ENCODE results near the gene SMIM24. TPM values are rescaled to one million over a fixed set of nuclear protein-coding genes. Genes with fewer than 3 reads are reported as not detected.

SMIM24 gene
- total and polyA plus RNA-seq, 9 of the 15 experiments (the other 6 are each of a cell fraction or from before 2014, with no cell fraction given): 0.45 to 12.3 (median 1.4) TPM; not detected in 1

DNA sequence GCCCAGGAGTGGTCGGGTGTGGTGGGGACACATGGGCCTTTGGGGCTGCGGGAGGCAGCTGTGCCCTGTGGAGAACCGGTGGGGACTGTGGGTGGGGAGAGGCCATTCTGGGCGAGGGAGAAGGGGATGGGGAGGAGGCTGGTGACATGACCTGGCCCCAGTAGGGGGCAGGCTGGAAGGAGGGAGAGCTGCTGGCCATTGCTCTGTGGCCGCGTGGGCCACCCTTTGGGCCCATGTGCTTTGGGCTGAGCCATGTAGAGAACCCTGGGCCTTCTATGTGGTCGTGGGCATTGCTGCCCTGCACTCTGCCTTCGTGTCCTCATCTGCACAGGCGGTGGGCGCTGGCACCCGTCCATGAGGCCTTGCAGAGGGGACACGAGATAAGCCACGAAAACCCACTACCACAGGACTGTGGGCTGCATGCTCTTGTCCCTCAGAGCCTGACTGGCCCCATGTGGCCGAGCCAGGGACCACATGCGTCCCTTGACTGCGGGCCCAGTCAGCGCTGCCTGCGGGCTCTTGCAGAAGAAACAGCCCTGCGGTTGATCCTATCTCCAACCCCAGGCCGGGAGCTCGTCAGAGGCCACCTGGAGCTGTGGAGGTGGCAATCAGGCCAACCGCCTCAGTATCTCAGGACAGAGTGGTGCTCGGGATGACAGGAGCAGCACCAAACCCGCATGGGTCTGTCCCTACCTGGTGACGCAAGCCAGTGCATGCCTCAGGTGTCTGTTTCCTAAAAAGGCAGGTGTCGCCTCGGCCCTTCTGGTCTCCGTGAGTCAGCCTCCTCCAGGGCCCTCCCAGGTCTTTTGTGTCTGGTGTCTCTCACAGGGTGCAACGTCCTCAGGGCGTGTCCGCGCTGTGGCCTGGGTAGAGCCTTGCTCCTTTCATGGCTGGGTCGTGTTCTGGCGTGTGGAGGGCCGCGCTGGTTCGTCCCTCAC is 40.1 kb upstream of the SMIM24 start (continued):
- TF ChIP-seq, protein P1, sequence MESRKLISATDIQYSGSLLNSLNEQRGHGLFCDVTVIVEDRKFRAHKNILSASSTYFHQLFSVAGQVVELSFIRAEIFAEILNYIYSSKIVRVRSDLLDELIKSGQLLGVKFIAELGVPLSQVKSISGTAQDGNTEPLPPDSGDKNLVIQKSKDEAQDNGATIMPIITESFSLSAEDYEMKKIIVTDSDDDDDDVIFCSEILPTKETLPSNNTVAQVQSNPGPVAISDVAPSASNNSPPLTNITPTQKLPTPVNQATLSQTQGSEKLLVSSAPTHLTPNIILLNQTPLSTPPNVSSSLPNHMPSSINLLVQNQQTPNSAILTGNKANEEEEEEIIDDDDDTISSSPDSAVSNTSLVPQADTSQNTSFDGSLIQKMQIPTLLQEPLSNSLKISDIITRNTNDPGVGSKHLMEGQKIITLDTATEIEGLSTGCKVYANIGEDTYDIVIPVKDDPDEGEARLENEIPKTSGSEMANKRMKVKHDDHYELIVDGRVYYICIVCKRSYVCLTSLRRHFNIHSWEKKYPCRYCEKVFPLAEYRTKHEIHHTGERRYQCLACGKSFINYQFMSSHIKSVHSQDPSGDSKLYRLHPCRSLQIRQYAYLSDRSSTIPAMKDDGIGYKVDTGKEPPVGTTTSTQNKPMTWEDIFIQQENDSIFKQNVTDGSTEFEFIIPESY (CRISPR knock-in tag; IDR thresholded peaks at IDR 0.05): peak; percentile 93
- TF ChIP-seq EGR1 (conservative IDR thresholded peaks at IDR 0.05) (no peak), RBM34 (IDR thresholded peaks at IDR 0.05; ENCODE audit: borderline replicate concordance, insufficient read depth, low read length) (no peak), FOXM1 (IDR thresholded peaks at IDR 0.05; ENCODE audit: low read depth) (no peak), FOXM1 (CRISPR knock-in tag; IDR thresholded peaks at IDR 0.05; ENCODE audit: low read depth) (peak; percentile 81; the same call in 1 of the 2 replicates), FOSL1 (tag; conservative IDR thresholded peaks at IDR 0.05) (peak; percentile 80), ZNF232 (CRISPR knock-in tag; IDR thresholded peaks at IDR 0.05) (peak; percentile 96), ZNF239 (CRISPR knock-in tag; IDR thresholded peaks at IDR 0.05) (no peak), BRD9 (IDR thresholded peaks at IDR 0.05; ENCODE audit: low read depth, partially characterized antibody) (peak; percentile 74), STAT5A (IDR thresholded peaks at IDR 0.05; ENCODE audit: borderline replicate concordance, low read length) (peak; percentile 65; the same call in 1 of the 2 replicates), SIN3B (IDR thresholded peaks at IDR 0.05; ENCODE audit: low read depth) (no peak), GABPB1 (CRISPR knock-in tag; IDR thresholded peaks at IDR 0.05) (peak; percentile 82), EP400 (IDR thresholded peaks at IDR 0.05) (peak; percentile 97), MED1 (CRISPR knock-in tag; IDR thresholded peaks at IDR 0.05; ENCODE audit: borderline replicate concordance) (0 out of 2 replicates have a peak, but pooled peaks have one; percentile 45), CHD4 (IDR thresholded peaks at IDR 0.05; ENCODE audit: insufficient read depth, insufficient replicate concordance, low read depth, low read length, poor library complexity, severe bottlenecking) (peak; percentile 24), ILF3 (IDR thresholded peaks at IDR 0.05; ENCODE audit: borderline replicate concordance) (no peak), HMGN3 (IDR thresholded peaks at IDR 0.05; ENCODE audit: borderline replicate concordance, extremely low read depth, insufficient read length, low read depth, low read length) (peak; percentile 64), ZNF124 (CRISPR knock-in tag; IDR thresholded peaks at IDR 0.05) (no peak)
- TF ChIP-seq, protein P2, sequence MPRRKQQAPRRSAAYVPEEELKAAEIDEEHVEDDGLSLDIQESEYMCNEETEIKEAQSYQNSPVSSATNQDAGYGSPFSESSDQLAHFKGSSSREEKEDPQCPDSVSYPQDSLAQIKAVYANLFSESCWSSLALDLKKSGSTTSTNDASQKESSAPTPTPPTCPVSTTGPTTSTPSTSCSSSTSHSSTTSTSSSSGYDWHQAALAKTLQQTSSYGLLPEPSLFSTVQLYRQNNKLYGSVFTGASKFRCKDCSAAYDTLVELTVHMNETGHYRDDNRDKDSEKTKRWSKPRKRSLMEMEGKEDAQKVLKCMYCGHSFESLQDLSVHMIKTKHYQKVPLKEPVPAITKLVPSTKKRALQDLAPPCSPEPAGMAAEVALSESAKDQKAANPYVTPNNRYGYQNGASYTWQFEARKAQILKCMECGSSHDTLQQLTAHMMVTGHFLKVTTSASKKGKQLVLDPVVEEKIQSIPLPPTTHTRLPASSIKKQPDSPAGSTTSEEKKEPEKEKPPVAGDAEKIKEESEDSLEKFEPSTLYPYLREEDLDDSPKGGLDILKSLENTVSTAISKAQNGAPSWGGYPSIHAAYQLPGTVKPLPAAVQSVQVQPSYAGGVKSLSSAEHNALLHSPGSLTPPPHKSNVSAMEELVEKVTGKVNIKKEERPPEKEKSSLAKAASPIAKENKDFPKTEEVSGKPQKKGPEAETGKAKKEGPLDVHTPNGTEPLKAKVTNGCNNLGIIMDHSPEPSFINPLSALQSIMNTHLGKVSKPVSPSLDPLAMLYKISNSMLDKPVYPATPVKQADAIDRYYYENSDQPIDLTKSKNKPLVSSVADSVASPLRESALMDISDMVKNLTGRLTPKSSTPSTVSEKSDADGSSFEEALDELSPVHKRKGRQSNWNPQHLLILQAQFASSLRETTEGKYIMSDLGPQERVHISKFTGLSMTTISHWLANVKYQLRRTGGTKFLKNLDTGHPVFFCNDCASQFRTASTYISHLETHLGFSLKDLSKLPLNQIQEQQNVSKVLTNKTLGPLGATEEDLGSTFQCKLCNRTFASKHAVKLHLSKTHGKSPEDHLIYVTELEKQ (CRISPR knock-in tag; IDR thresholded peaks at IDR 0.05): no peak
- TF ChIP-seq, protein P3, sequence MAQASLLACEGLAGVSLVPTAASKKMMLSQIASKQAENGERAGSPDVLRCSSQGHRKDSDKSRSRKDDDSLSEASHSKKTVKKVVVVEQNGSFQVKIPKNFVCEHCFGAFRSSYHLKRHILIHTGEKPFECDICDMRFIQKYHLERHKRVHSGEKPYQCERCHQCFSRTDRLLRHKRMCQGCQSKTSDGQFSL (CRISPR knock-in tag; IDR thresholded peaks at IDR 0.05): peak; percentile 69; the same call in 1 of the 2 replicates
- TF ChIP-seq, protein P3 (tag; IDR thresholded peaks at IDR 0.05): no peak
